ENCODE data around the gene RNF212.

The RNF212 gene

GRCh38 chr4:1026115-1026514 lies 87.2 kb downstream of the RNF212 start:
- no peak for TF ChIP-seq JUND (IDR thresholded peaks at IDR 0.05; ENCODE audit: low read depth)

GRCh38 chr4:1024882-1025545 lies 88.3 kb downstream of the RNF212 start:
- DNase-seq (ENCODE audit: low read depth in 1 of 2, low spot score in 1 of 2) = no peak
- TF ChIP-seq JUND (IDR thresholded peaks at IDR 0.05; ENCODE audit: low read depth) = no peak
- in situ Hi-C loops (cut with HindIII; ENCODE audit: low pct_unique_long_range_greater_than_20kb, low sequenced_read_pairs) = no loop called here

More at GRCh38 chr4:1026115-1026514, 87.2 kb downstream of the RNF212 start:
- in situ Hi-C loops (cut with HindIII; ENCODE audit: low pct_unique_long_range_greater_than_20kb, low sequenced_read_pairs) = no loop called here
- peak; percentile 52 to 80 for DNase-seq (ENCODE audit: low read depth in 1 of 2, low spot score in 1 of 2)

GRCh38 chr4:1023895-1024740 lies 89.2 kb downstream of the RNF212 start:
- in situ Hi-C loops (cut with HindIII; ENCODE audit: low pct_unique_long_range_greater_than_20kb, low sequenced_read_pairs) = no loop called here
- DNase-seq (ENCODE audit: low read depth in 1 of 2, low spot score in 1 of 2) = no peak
- TF ChIP-seq JUND (IDR thresholded peaks at IDR 0.05; ENCODE audit: low read depth) = no peak

- no peak for TF ChIP-seq JUND (IDR thresholded peaks at IDR 0.05; ENCODE audit: low read depth)
- DNase-seq (ENCODE audit: low read depth in 1 of 2, low spot score in 1 of 2) = no peak
- in situ Hi-C loops (cut with HindIII; ENCODE audit: low pct_unique_long_range_greater_than_20kb, low sequenced_read_pairs) = no loop called here
Observed at GRCh38 chr4:1023075-1023640, 90.2 kb downstream of the RNF212 start.

- in situ Hi-C loops (cut with HindIII; ENCODE audit: low pct_unique_long_range_greater_than_20kb, low sequenced_read_pairs) = no loop called here
- no peak for TF ChIP-seq JUND (IDR thresholded peaks at IDR 0.05; ENCODE audit: low read depth)
- no peak for DNase-seq (ENCODE audit: low read depth in 1 of 2, low spot score in 1 of 2)
Observed at GRCh38 chr4:1022739-1023066, 90.7 kb downstream of the RNF212 start.

GRCh38 chr4:1022051-1022738 lies 91.2 kb downstream of the RNF212 start:
- no peak for TF ChIP-seq JUND (IDR thresholded peaks at IDR 0.05; ENCODE audit: low read depth)
- in situ Hi-C loops (cut with HindIII; ENCODE audit: low pct_unique_long_range_greater_than_20kb, low sequenced_read_pairs) = no loop called here
- DNase-seq (ENCODE audit: low read depth in 1 of 2, low spot score in 1 of 2) = no peak

All from T47D (cell line).